Activated CD8-positive, alpha-beta memory T cell treated with anti-CD3 and anti-CD28 coated beads, Interleukin-2, amount 10 ng/mL, durations not matched to agents 7 days and 5 days (primary cell): ENCODE measurements around the gene SOSTDC1. TPM values are rescaled to one million over a fixed set of nuclear protein-coding genes. Genes with fewer than 3 reads are reported as not detected.
"Not testable (repeated sequence)": the region's sequence is repeated elsewhere in the genome, so short reads cannot be mapped to it uniquely, and the experiment has no call there.

ENCODE experiments used
- ATAC-seq: fragments of 150-1000 bp; cut with Tn5 transposase; one replicate; pipeline ENCODE4 v1.10.0; 2021; ENCODE audit warnings: moderate library complexity
- CTCF ChIA-PET: fragments of 350-600 bp; sonication (Branson Sonifier 250); formaldehyde crosslinking; loops from one replicate; lab custom pipeline; 2021; ENCODE audit warnings: antibody characterized with exemption; lab: Charles Lee
- DNase-seq: peaks from one replicate; pipeline ENCODE4 v3.0.0-alpha.2; 2020
- H3K27ac Mint-ChIP-seq: one replicate; pipeline ENCODE4 v1.8.0; 2021; ENCODE audit warnings: mild to moderate bottlenecking, mixed read lengths
- H3K27me3 Mint-ChIP-seq: one replicate; pipeline ENCODE4 v1.8.0; 2021; ENCODE audit warnings: mixed read lengths
- H3K36me3 Mint-ChIP-seq: one replicate; pipeline ENCODE4 v1.8.0; 2021; ENCODE audit warnings: mild to moderate bottlenecking, mixed read lengths
- H3K4me1 Mint-ChIP-seq: one replicate; pipeline ENCODE4 v1.8.0; 2021; ENCODE audit warnings: mixed read lengths
- H3K4me3 Mint-ChIP-seq: one replicate; pipeline ENCODE4 v1.8.0; 2021; ENCODE audit warnings: mild to moderate bottlenecking, moderate library complexity, mixed read lengths
- H3K9me3 Mint-ChIP-seq: one replicate; pipeline ENCODE4 v1.8.0; 2022; ENCODE audit warnings: low read depth, mixed read lengths
- total RNA-seq, 2 experiments: library from RNA; stranded (reverse); gene quantifications; one replicate each; pipeline ENCODE4 v1.2.3, GENCODE V29; 2021

Gene SOSTDC1, protein sequence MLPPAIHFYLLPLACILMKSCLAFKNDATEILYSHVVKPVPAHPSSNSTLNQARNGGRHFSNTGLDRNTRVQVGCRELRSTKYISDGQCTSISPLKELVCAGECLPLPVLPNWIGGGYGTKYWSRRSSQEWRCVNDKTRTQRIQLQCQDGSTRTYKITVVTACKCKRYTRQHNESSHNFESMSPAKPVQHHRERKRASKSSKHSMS
- not detected for total RNA-seq

DNA sequence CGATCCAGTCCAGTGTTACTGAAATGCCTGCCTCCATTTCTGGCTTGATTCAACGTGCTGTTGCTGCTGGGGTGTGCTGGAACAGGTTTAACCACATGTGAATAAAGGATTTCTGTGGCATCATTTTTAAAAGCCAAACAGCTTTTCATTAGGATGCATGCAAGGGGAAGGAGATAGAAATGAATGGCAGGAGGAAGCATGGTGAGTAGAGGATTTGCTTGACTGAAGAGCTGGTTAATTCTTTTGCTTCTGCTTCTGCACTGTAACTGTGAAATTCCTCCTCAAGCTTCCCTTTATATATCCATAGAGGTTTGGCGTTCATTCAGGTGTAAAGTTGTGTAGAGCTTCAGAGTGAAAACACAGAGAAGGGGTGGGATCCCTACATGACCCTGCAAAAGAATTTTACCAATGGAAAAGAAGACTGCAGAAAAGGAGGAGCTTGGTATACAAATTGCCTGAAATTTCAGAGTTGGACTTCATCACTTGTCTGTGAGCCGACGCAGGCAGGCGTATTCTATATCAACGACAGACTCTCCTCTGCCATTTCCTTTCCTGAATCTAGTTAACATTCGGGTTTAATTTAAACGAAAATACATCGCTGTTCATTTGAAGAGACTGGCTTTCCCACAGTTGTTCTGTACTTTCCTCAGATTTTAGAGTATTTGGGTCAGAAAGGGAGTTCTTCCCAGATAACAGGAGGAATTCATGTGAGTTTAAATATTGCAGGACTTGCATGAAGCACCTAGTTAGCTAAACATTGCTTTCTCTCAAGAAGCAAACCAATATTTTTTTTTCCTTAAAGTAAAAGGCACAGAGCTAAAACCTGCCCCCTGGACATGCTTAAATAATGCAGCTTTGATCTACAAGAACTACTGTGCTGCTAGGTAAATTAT, at the start of gene SOSTDC1:
Gene SOSTDC1 (minus strand): TSS at position 270 of the 893 bp plus-strand sequence. CDS start 70 bp downstream, at position 200.
- H3K9me3 Mint-ChIP-seq = no peaks in the 10 kb centered on the region
- CTCF ChIA-PET = interaction anchor here (1.2 kb wide), 1 partner anchor 44 kb away, joined by 3 read pairs; the partner anchor contains the start of gene CRPPA
- H3K27me3 Mint-ChIP-seq = peaks cover 23% of the 10 kb centered on the region
- no peaks in the 10 kb centered on the region for H3K36me3 Mint-ChIP-seq
- H3K4me3 Mint-ChIP-seq = no peak within 1 kb of the TSS
- ATAC-seq (no peak), DNase-seq (no peak)
- H3K27ac Mint-ChIP-seq = no peak within 1 kb of the TSS
- H3K4me1 Mint-ChIP-seq = no peaks in the 10 kb centered on the region

DNA sequence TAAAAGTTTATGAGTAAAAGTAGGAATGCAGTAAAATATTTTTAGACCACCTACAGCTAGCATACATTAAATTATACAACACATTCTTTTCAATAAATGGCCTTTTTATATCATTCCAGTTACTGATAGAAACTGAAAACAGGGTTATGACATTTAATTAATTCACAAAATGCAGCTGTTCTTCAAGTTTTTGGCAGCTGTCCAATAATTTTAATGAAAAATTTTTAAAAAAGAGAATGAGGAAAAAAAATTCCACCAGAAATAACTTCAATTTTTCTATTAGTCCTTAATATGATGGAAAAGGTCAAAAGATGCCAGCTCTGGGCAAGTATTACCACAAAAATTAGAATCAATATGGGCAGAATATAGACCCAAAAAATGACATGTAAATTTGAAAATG, 49.2 kb upstream of the SOSTDC1 start:
- Mint-ChIP-seq H3K4me1 (peaks cover 3% of the 10 kb centered on the region), H3K9me3 (peaks cover 3% of the 10 kb centered on the region), H3K36me3 (no peaks in the 10 kb centered on the region), H3K4me3 (no peak overlapping the region), H3K27me3 (peaks cover 3% of the 10 kb centered on the region), H3K27ac (no peak overlapping the region)
- DNase-seq = no peak
- CTCF ChIA-PET = no interaction called here
- ATAC-seq = no peak

DNA sequence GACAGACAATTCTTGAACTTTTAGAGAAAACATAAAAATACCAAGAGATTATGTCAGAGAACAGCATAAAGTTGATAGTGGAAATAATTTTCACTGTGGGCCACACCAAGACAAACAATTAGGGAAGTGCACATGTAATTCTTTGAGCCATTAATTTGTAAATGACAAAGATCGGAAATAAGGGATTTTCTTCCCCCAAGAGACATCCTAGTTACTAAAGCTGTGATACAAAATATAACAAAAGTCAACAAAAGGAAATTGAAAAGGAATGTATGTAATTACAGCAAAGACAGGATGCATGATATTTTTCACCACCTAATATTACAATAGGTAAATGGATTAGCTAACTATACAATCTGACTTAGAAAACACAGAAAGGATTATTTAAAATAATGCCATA, 48.7 kb upstream of the SOSTDC1 start:
- H3K4me3 Mint-ChIP-seq = no peak overlapping the region
- ATAC-seq (no peak), DNase-seq (no peak)
- no peak overlapping the region for H3K27ac Mint-ChIP-seq
- peaks cover 3% of the 10 kb centered on the region for H3K4me1 Mint-ChIP-seq
- H3K9me3 Mint-ChIP-seq = peaks cover 3% of the 10 kb centered on the region
- CTCF ChIA-PET = no interaction called here
- peaks cover 3% of the 10 kb centered on the region for H3K27me3 Mint-ChIP-seq
- H3K36me3 Mint-ChIP-seq = no peaks in the 10 kb centered on the region

DNA sequence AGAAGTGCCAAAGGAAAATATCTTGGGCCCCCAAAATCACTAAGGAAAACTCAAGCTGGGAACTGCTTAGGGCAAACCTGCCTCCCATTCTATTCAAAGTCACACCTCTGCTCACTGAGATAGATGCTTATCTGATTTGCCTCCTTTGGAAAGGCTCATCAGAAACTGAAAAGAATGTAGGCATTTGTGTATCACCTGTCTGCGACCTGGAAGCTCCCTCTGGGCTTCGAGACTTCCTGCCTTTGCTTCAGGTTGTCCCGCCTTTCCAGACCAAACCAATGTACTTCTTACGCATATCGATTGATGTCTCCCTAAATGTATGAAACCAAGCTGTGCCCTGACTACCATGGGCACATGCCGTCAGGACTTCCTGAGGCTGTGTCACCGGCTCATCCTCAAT, 46.6 kb upstream of the SOSTDC1 start:
- Mint-ChIP-seq H3K4me1 (no peaks in the 10 kb centered on the region), H3K27me3 (peaks cover 3% of the 10 kb centered on the region), H3K9me3 (peaks cover 3% of the 10 kb centered on the region), H3K27ac (no peak overlapping the region), H3K36me3 (no peaks in the 10 kb centered on the region), H3K4me3 (no peak overlapping the region)
- CTCF ChIA-PET = interaction anchor here (0.7 to 1.5 kb wide), 2 partner anchors 8 to 53 kb away, joined by 3 to 4 read pairs; no protein-coding TSS in a partner anchor
- no peak for DNase-seq
- ATAC-seq = no peak

DNA sequence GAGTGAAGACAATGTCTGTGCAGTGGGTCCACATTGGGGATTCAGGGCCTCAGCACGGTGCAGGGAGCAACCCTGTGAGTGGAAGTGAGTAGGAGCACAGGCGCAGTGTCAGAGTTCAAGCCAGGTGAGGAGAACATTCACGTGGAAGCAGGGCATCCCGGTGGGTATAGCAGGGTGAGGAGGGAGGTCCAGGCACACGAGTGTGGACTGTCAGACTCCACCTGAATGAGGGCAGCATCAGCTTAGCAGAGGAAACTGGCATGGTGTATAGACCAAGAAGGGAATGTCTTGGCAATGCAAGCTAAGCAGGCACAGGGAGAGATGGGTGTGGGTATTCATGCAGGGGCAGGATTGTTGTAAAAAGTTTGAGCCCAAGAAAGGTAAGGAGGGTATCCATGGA, 45.8 kb upstream of the SOSTDC1 start:
- no peaks in the 10 kb centered on the region for H3K4me1 Mint-ChIP-seq
- ATAC-seq (no peak), DNase-seq (no peak)
- no peak overlapping the region for H3K4me3 Mint-ChIP-seq
- H3K36me3 Mint-ChIP-seq = no peaks in the 10 kb centered on the region
- H3K27me3 Mint-ChIP-seq = no peaks in the 10 kb centered on the region
- H3K9me3 Mint-ChIP-seq = no peaks in the 10 kb centered on the region
- CTCF ChIA-PET = interaction anchor here (0.7 kb wide), 1 partner anchor 54 kb away, joined by 3 read pairs; no protein-coding TSS in a partner anchor
- no peak overlapping the region for H3K27ac Mint-ChIP-seq

DNA sequence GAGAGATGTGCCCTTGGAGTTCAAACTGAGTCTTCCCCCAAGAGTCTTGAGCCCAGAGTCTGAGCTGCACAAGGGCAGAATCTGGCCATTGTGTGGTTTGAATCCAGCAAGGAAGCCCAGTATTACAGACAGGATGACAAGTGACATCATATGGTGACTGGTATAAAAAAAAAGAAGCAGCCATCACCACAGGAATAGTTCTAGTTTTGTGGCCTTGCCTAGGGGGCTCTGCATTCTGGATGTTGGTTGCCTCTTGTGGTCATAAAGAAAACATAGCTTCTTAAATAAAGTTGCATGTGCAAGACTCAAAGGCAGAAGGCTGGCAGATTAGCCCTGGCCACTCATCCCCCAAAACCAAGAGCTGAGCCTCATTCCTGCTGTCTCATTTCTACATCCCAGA, 44.3 kb upstream of the SOSTDC1 start:
- Mint-ChIP-seq H3K27ac (no peak overlapping the region), H3K27me3 (no peaks in the 10 kb centered on the region), H3K36me3 (no peaks in the 10 kb centered on the region), H3K4me3 (no peak overlapping the region), H3K4me1 (no peaks in the 10 kb centered on the region), H3K9me3 (no peaks in the 10 kb centered on the region)
- no peak for DNase-seq
- no peak for ATAC-seq
- CTCF ChIA-PET = no interaction called here

DNA sequence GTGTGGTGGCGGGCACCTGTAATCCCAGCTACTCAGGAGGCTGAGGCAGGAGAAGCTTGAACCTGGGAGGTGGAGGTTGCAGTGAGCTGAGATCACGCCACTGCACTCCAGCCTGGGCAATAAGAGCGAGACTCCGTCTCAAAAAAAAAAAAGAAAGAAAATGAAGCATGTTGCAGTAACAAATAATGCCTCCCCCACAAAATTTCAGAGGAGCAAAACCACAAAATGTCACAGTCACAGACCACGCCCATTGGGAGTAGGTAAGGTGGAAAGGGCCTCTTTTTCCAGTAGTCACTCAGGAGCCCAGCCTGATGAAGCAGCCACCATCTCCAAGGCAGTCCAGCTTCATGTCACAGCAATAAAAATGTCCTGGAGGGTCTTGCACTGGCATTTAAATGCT, 40.9 kb upstream of the SOSTDC1 start:
- ATAC-seq, H3K4me3 Mint-ChIP-seq, H3K9me3 Mint-ChIP-seq, H3K4me1 Mint-ChIP-seq, H3K36me3 Mint-ChIP-seq, DNase-seq, CTCF ChIA-PET, H3K27me3 Mint-ChIP-seq, H3K27ac Mint-ChIP-seq: not testable (repeated sequence)

DNA sequence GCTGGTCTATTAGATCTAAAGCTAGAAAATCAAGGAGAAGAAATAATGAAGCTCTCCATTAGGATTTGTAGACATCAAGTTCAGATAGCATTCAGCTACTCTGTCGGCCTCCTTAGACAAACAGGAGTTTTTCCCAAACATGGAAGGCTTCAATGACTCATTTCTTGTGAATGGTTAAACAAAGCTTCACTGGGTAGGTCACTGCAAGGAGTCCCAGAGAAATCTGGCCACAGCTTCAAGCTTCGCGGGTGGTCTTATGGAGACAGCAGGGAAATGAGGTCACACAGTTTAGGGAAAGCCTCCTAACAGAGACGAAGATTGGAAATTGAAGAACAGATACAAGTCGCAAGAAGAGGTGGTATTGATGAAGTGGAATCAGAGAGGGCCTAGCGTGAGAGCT, 38.5 kb upstream of the SOSTDC1 start:
- ATAC-seq = no peak

DNA sequence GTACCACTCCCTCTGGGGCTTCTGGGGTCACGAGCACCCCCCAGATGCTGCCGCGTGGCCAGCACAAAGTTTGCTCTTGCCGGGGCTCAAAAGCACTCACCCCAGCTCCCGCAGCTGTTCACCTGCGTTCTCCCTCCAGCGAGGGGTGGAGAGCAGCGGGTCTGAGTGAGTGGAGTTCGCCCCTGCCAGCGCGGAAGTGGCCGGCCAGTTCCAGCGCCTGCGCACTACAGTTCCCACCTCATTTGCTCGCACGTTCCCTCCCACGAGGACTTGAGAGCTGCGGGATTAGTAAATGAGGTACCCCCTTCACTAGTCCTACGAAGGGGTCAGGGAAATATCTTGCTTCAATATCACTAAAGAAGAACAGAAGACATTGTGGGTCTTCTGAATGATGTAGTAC, 36.8 kb upstream of the SOSTDC1 start:
- Mint-ChIP-seq H3K27me3 (no peaks in the 10 kb centered on the region), H3K27ac (no peak overlapping the region), H3K9me3 (no peaks in the 10 kb centered on the region), H3K4me1 (no peaks in the 10 kb centered on the region), H3K36me3 (no peaks in the 10 kb centered on the region), H3K4me3 (no peak overlapping the region)
- no peak for ATAC-seq
- DNase-seq = no peak
- CTCF ChIA-PET = no interaction called here

More for the DNA sequence above, 38.5 kb upstream of the SOSTDC1 start:
- H3K27ac Mint-ChIP-seq = no peak overlapping the region
- no peaks in the 10 kb centered on the region for H3K36me3 Mint-ChIP-seq
- H3K4me3 Mint-ChIP-seq = no peak overlapping the region
- H3K9me3 Mint-ChIP-seq = no peaks in the 10 kb centered on the region
- no peaks in the 10 kb centered on the region for H3K4me1 Mint-ChIP-seq
- no peak for DNase-seq
- CTCF ChIA-PET = interaction anchor here (1.0 kb wide), 1 partner anchor 8 kb away, joined by 4 read pairs; no protein-coding TSS in a partner anchor
- no peaks in the 10 kb centered on the region for H3K27me3 Mint-ChIP-seq

DNA sequence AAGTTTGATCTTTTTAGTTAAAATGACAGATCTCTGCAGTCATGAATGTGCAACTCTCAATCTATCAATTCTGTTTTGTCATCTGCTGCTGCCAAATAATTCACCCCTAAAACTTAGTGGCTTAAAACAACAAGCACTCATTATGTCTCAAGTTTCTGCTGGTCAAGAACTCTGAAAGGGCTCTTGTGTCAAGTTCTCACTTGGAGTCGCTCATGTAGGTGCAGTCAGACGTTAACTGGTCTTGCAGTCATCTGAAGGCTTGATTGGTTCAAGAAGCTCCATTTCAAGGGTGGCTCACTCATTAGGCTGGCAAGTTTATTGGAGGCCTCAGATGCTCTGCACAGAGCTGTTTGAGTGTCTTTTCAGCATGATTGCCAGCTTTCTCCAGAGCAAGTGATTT, 32.6 kb upstream of the SOSTDC1 start:
- peaks cover 2% of the 10 kb centered on the region for H3K4me1 Mint-ChIP-seq
- H3K36me3 Mint-ChIP-seq = no peaks in the 10 kb centered on the region
- ATAC-seq (no peak), DNase-seq (no peak)
- no peak overlapping the region for H3K27ac Mint-ChIP-seq
- H3K4me3 Mint-ChIP-seq = no peak overlapping the region
- CTCF ChIA-PET = interaction anchor here (0.7 kb wide), 1 partner anchor 11 kb away, joined by 3 read pairs; no protein-coding TSS in a partner anchor
- no peaks in the 10 kb centered on the region for H3K9me3 Mint-ChIP-seq
- H3K27me3 Mint-ChIP-seq = no peaks in the 10 kb centered on the region

DNA sequence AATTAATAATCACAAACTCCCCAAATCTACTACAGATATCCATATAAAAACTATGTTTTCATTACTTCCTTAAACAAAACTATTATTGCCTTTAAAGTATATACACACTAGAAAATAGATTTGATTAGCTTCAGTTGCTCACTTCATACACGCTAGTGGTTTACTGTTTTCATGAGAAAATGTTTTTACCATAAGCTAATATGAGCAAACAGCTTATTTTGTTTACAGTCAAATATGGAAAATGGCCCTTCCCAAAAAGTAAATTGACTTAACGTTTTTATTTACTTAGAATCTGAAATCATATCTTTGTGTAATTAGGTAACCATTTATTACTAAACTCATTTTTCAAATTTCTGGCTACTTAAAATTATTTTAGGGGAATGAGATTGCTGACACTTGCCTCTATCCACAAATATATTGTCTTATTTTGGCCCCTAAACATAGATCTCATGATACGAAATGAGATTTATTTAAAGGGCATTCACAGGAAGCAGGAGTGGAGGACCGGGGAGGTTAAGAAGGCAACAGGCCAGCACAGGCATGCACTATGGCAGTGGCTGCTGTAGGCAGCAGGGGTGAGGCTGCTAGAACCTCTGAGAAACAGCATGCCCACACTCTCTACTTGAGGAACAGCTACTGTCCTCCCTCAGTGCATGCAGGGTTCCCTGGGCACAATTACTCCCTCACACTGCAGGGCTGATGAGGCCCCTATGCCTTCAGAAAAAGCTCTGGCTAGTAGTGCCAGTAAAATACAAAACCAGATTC, 29.6 kb upstream of the SOSTDC1 start:
- Mint-ChIP-seq H3K36me3 (no peaks in the 10 kb centered on the region), H3K9me3 (no peaks in the 10 kb centered on the region), H3K4me3 (no peak overlapping the region), H3K27ac (no peak overlapping the region), H3K27me3 (no peaks in the 10 kb centered on the region), H3K4me1 (peaks cover 9% of the 10 kb centered on the region)
- no peak for DNase-seq
- no peak for ATAC-seq
- CTCF ChIA-PET = no interaction called here

DNA sequence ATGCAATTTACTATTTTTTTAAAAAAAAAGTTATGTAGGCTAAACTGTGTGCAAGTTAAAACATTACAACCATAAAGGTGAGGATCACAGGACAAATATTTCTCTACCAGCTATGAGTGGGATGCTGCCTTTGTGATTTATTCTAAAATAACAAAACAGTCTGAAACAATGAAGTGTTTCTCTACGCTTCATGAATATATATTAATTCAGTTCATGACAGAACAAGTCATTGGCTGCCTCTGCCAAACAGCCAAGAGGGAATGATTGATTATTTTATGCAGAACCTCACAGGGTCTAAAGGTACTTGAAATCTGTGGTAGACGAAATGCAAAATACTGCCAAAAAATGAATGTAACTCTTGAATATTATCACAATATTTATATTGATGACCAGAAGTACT, 29.0 kb upstream of the SOSTDC1 start:
- no peak overlapping the region for H3K27ac Mint-ChIP-seq
- DNase-seq (no peak), ATAC-seq (no peak)
- no peak overlapping the region for H3K4me3 Mint-ChIP-seq
- no peaks in the 10 kb centered on the region for H3K36me3 Mint-ChIP-seq
- peaks cover 9% of the 10 kb centered on the region for H3K4me1 Mint-ChIP-seq
- H3K27me3 Mint-ChIP-seq = no peaks in the 10 kb centered on the region
- CTCF ChIA-PET = interaction anchor here (1.0 kb wide), 1 partner anchor 10 kb away, joined by 3 read pairs; no protein-coding TSS in a partner anchor
- no peaks in the 10 kb centered on the region for H3K9me3 Mint-ChIP-seq

DNA sequence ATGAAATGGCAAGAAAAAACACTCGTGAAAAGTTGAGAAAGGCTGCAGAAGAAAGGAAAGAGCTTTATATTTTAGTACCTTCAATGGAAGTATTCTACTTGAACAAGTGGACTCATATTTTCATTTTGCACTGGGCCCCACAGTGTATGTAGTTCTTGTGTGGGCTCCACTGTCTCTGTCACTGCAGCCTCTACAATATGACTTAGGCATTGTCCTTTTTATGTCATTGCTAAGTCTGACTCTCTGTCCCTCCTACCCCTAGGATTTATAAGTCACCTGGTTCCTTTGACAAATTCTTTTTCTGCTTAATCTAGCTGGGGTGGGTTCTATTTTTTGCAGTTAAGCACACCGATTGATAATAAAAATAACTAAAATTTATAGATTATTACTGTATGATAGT, 27.7 kb upstream of the SOSTDC1 start:
- H3K27ac Mint-ChIP-seq = no peak overlapping the region
- no peak overlapping the region for H3K4me3 Mint-ChIP-seq
- DNase-seq (no peak), ATAC-seq (no peak)
- peaks cover 9% of the 10 kb centered on the region for H3K4me1 Mint-ChIP-seq
- no peaks in the 10 kb centered on the region for H3K9me3 Mint-ChIP-seq
- CTCF ChIA-PET = no interaction called here
- H3K27me3 Mint-ChIP-seq = no peaks in the 10 kb centered on the region
- H3K36me3 Mint-ChIP-seq = no peaks in the 10 kb centered on the region
